Stimulated activated CD4-positive, alpha-beta T cell treated with anti-CD3 and anti-CD28 coated beads, Interleukin-12 subunit alpha, Interleukin-12 subunit beta, amount 100 ng/mL, for 48 hours (primary cell): ENCODE measurements around the gene ARHGEF6.

Experiments
- DNase-seq, 3 donors: peaks; one replicate each; pipeline ENCODE4 v3.0.0-alpha.2; 2020; ENCODE audit warnings: low read depth in 2 of 3, low spot score in 1 of 3

Gene ARHGEF6

GRCh38 chrX:136747003-136747986 is 33.4 kb downstream of the ARHGEF6 start:
- no peak for DNase-seq

DNA sequence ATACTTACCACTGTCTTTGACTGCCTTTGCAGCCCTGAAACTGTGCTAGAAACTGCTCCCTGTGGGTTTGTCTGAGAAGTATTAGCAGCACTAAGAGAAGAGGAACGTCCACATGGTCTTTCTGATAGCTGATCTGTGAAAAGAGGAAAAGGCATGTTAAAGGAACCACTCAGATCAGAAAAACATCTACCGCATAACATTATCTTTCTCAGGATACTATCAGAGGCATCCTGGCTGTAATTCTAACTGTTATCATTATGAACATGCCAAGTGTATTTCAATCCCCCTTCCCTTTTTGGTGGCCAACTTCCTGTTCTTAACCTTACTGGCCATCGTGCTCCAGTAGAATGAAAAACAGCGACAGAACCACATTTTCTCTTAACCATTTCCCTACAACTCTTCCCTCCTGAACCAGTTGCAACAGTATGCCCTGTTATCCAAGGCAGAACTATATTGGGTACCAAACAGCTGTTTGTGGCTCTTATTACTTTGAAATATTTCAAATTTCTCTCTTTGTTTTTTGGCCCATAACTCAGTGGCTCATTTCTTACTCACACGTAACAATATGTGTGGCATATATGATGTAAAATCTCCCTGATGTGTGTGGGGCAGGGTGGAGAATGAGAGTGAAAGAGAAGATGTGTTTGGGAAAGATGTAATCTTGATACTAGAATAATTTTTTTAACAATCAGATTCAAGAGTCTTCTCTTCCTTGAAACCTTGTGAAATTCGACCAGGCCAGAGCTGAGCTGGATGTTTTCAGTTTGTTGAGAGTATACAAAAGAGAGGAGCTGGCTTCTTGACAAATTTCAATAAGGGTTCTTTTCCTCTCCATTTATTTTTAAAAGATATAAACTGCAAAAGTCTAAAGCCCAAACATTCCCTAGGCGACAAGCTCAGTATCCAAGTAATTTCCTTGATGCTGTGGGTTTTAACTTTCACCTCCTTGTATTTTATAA is 35.2 kb downstream of the ARHGEF6 start:
- no peak for DNase-seq

GRCh38 chrX:136742721-136743379 is 37.9 kb downstream of the ARHGEF6 start:
- DNase-seq, result no peak

DNA sequence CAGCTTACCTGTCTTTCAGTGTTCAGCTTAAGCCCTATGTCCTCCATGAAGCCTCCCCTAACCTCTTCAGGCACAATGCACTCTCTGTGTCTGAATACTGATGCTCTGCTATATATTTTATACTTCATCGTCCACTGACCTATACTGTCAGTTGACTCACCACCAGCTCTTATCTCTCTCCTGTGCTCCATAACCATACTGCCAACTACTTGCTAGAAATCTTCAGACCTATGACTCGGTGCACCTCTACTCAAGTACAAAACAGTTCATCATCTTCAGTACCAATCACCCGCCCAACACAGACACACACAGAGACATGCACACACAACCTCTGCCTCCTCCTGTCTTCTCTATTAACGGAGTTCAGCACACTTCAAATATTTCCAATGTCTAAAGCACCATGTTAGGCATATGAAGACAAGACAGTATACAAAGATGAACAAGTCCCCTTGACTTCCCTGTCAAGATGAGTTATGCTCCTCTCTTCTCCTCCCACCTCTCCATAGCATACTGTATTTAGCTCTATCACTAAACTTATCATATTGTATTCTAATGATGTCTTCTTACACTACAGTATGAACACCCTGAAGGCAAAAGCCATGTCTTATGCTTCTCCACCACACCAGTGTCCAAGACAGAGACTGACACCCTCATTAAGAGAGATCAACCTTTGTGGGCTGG is 42.5 kb downstream of the ARHGEF6 start:
- no peak for DNase-seq

DNA sequence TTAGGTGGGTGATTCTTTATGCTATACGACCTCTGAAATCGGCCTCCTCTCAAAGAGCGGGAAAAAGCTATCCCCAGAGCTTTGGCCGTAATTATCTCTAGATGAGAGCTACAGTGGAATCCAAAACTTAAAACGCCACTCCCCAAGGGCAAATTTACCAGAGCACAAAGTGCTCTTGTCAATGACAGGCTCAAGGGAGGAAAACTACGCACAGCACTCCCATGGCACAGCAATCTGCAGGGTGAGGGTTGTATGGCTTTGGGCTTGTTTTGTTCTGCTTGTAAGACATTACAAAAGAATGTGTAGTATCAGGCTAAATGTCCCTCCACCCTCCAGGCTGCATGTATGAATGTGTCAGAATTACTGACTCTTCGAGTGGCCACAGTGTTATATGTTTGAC is 44.0 kb downstream of the ARHGEF6 start:
- DNase-seq, result no peak

- DNase-seq, result no peak
Measured at GRCh38 chrX:136735601-136736000, 45.1 kb downstream of the ARHGEF6 start.

GRCh38 chrX:136733613-136734012 is 47.1 kb downstream of the ARHGEF6 start:
- DNase-seq, result no peak

- no peak for DNase-seq
Measured at GRCh38 chrX:136731798-136732197, 48.9 kb downstream of the ARHGEF6 start.

GRCh38 chrX:136731207-136731782 is 49.4 kb downstream of the ARHGEF6 start:
- no peak for DNase-seq

DNA sequence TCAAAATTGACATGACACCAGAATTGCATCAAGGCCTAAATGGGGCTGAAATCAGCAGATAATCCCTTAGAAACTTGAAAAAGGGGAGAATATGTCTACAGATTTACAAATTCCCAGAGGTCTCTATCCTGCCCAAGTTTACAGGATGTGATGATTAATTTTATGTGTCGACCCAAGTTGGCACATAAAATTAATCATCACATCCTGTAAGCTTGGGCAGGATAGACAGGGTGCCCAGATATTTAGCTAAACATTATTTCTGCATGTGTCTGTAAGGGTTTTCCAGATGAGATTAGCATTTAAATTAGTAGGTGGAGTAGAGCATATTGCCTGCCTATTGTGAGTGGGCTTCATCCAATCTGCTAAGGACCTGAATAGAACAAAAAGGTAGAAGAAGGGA is 52.3 kb downstream of the ARHGEF6 start:
- DNase-seq, result no peak

DNA sequence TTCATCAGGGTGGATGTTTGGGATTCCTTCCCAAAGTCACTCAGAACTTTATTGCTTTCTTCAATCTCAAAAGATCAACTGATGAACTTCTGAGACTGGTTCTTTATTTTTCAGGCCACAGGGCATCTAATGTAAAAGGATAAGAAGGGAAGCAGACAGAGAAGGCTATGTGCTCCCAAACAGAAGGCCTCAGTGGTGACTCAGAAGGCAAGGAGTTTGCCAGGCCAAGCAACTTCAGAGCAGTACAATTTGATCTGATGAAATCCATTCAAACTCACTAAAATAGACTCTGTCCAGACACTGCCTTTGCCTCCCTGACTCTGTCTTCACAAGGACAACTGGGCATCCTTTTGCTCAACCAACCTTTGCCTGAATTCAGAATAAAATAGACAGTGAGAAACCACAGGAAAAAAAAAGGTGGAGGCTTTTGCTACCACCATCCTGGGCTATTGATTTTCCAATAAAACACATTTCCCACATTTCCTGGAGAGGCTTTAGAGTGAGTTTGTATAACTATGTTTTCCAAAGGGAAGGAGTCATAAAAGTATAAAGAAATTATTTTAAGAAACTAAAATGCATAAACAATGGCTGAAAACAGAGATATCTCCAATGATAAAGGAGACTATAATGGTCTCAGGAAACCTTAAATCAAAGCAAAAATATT is 55.2 kb downstream of the ARHGEF6 start:
- no peak for DNase-seq

- no peak for DNase-seq
Measured at GRCh38 chrX:136718091-136718490, 62.6 kb downstream of the ARHGEF6 start.

- DNase-seq, result no peak
Measured at GRCh38 chrX:136714626-136715599, 65.8 kb downstream of the ARHGEF6 start.

- no peak for DNase-seq
Measured at GRCh38 chrX:136712650-136713310, 68.0 kb downstream of the ARHGEF6 start.

DNA sequence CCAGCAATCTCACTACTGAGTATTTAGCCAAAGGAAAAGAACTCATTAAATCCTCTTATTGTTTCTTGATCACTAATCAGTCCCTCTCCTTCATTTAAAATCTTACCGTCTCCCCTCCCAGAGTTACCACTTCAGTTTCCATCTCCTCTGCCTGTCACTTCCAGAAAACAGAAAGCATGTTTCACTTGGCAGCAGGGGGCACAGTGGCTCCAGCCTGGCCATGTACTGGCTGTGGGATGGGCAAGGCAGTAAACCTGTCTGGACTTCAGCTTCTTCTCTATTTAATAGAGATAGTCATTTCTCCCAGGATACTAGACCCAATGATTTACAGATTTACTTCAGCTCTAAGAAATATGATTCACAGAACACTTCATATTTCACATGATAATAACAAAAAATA is 69.6 kb downstream of the ARHGEF6 start:
- DNase-seq, result no peak

GRCh38 chrX:136710325-136710951 is 70.3 kb downstream of the ARHGEF6 start:
- no peak for DNase-seq

DNA sequence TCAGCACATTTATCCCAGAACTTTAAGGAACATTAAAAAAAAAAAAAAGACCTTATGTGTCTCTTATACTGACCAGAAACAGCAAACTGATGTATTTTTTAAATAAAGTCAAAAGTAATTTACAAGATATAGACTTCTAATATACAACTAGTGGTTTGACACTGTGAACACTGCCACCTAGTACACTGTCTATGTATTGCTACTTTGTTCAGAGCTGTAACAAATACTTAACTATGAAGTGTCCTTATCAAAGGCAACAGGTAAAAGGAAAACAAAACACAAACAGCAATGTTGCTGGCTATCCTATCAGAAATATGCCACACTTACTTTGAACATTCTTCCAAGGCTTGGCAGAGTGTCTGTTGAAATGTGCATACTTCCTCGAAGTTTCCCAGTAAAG is 72.4 kb downstream of the ARHGEF6 start:
- no peak for DNase-seq

GRCh38 chrX:136697156-136697555 is 83.6 kb downstream of the ARHGEF6 start:
- DNase-seq, result no peak
